K562 (cell line): ENCODE data around the gene UQCC2. TPM values are rescaled to one million over a fixed set of nuclear protein-coding genes. Genes with fewer than 3 reads are reported as not detected.

Experiments
- ATAC-seq: fragments of 200-7000 bp; cut with Tn5 transposase; 3 replicates; pipeline ENCODE4 v1.9.1; 2020; ENCODE audit warnings: moderate library complexity
- BruUV-seq: library from RNA; stranded (reverse); fragments of 400-500 nt; replicated peaks from 2 replicates; lab custom pipeline; 2021; lab: Mats Ljungman, UMichigan
- CTCF ChIA-PET: fragments of 300-600 bp; formaldehyde crosslinking; extraction: SDS; loops from one replicate; lab custom pipeline; 2021; ENCODE audit warnings: low intra/inter-chr PET ratio; lab: Yijun Ruan, JAX
- POLR2A ChIA-PET: fragments of 300-600, 350-650 bp; sonication (Branson Sonifier 250); formaldehyde crosslinking; extraction: SDS; loops from one replicate; lab custom pipeline; 2021; ENCODE audit warnings: antibody characterized with exemption, inconsistent platforms; lab: Yijun Ruan, JAX
- DNase-seq, 4 experiments: peaks; one replicate each; pipeline versions ENCODE4 v3.0.0 to v3.0.0-alpha.2; 2011 to 2018; ENCODE audit warnings: low spot score in 3 of 4, mixed read lengths in 3 of 4; ENCODE audit errors: extremely low read depth in 1 of 4
- FAIRE-seq: peaks from 2 replicates; lab custom pipeline; 2011; peaks lifted over from hg19 to GRCh38; lab: Jason Lieb, UNC
- H2AFZ ChIP-seq: 2 replicates; pipeline ENCODE4 v1.6.0; 2011; ENCODE audit warnings: low read depth, low read length, control low read depth, inconsistent platforms
- H3K27ac ChIP-seq: fragments of 200-600 bp; 3 replicates; pipeline ENCODE4 v1.8.0; 2011; ENCODE audit warnings: low read depth, mild to moderate bottlenecking, control low read depth, inconsistent platforms, low read length, moderate library complexity, mixed read lengths; ENCODE audit errors: extremely low read depth
- H3K27me3 ChIP-seq, 2 experiments: fragments of 300-600 bp in 1 of 2; 2 replicates in 1 of 2; 3 replicates in 1 of 2; pipeline versions ENCODE4 v1.6.0 to v1.8.0; 2011; ENCODE audit warnings: inconsistent platforms in 2 of 2, low read length in 2 of 2, mild to moderate bottlenecking in 1 of 2, mixed read lengths in 1 of 2, moderate library complexity in 1 of 2; ENCODE audit not compliant: control insufficient read depth in 2 of 2, insufficient read depth in 2 of 2
- H3K36me3 ChIP-seq: fragments of 300-600 bp; 3 replicates; pipeline ENCODE4 v1.8.0; 2011; ENCODE audit warnings: mild to moderate bottlenecking, low read length, inconsistent platforms; ENCODE audit not compliant: control insufficient read depth, insufficient read depth
- H3K4me1 ChIP-seq, 2 experiments: fragments of 200-600 bp in 1 of 2; replicated peaks in 1 of 2; 2 replicates in 1 of 2; 3 replicates in 1 of 2; pipeline versions ENCODE4 v1.5.1 to v1.8.0; 2011; ENCODE audit warnings: inconsistent platforms in 2 of 2, low read length in 2 of 2, mild to moderate bottlenecking in 1 of 2, mixed read lengths in 1 of 2, moderate library complexity in 1 of 2; ENCODE audit not compliant: control insufficient read depth in 2 of 2, insufficient read depth in 2 of 2
- H3K4me2 ChIP-seq: 2 replicates; pipeline ENCODE4 v1.6.1; 2011; ENCODE audit warnings: low read length, control low read depth, inconsistent platforms, mixed read lengths; ENCODE audit not compliant: insufficient read depth
- H3K4me3 ChIP-seq: fragments of 200-600 bp; sonication (generic), shearing (Covaris generic); 2 replicates; pipeline ENCODE4 v1.5.1; 2016; ENCODE audit warnings: control low read depth, inconsistent platforms
- H3K79me2 ChIP-seq: fragments of 200-600 bp; 3 replicates; pipeline ENCODE4 v1.8.0; 2011; ENCODE audit warnings: low read length, inconsistent platforms; ENCODE audit not compliant: control insufficient read depth, insufficient read depth
- H3K9ac ChIP-seq, 2 experiments: 2 replicates each; pipeline versions ENCODE4 v1.6.0 to v1.6.1; 2011; ENCODE audit warnings: low read depth in 2 of 2, low read length in 2 of 2, control low read depth in 1 of 2, inconsistent platforms in 1 of 2, mild to moderate bottlenecking in 1 of 2, mixed read lengths in 1 of 2; ENCODE audit not compliant: insufficient read depth in 1 of 2
- H3K9me1 ChIP-seq: one replicate; pipeline ENCODE4 v1.6.0; 2011; ENCODE audit warnings: inconsistent platforms, mild to moderate bottlenecking, low read length, moderate library complexity; ENCODE audit not compliant: control insufficient read depth, insufficient read depth
- H3K9me3 ChIP-seq: replicated peaks from 2 replicates; pipeline ENCODE4 v1.5.1; 2011; ENCODE audit warnings: low read depth, low read length, inconsistent platforms; ENCODE audit not compliant: control insufficient read depth, insufficient read depth
- H4K20me1 ChIP-seq: replicated peaks from 2 replicates; pipeline ENCODE4 v1.6.1; 2011; ENCODE audit warnings: low read length, inconsistent platforms, mixed read lengths; ENCODE audit not compliant: control insufficient read depth, insufficient read depth
- BMI1 ChIP-seq: fragments of 150-350 bp; IDR thresholded peaks from 2 replicates; pipeline ENCODE4 v1.6.1; 2014; ENCODE audit warnings: low read length
- CLOCK ChIP-seq: fragments of 250-450 bp; sonication (Bioruptor Pico); IDR thresholded peaks from 2 replicates; pipeline ENCODE4 v1.4.0; 2020; ENCODE audit warnings: mild to moderate bottlenecking, moderate library complexity, borderline replicate concordance
- CREB3 ChIP-seq: fragments of 450-650 bp; conservative IDR thresholded peaks from 2 replicates; pipeline ENCODE4 v1.6.1; 2016; ENCODE audit warnings: missing genetic modification characterization, low read depth, mild to moderate bottlenecking, missing compliant biosample characterization, moderate library complexity
- HMBOX1 ChIP-seq: sonication (generic); IDR thresholded peaks from 2 replicates; pipeline ENCODE4 v1.6.1; 2016
- MIER1 ChIP-seq: fragments of 450-650 bp; IDR thresholded peaks from 2 replicates; pipeline ENCODE4 v1.6.1; 2016; ENCODE audit warnings: antibody characterized with exemption, mild to moderate bottlenecking, low read depth
- PTBP1 ChIP-seq: fragments of 200-400 bp; formaldehyde crosslinking; IDR thresholded peaks from 2 replicates; pipeline ENCODE4 v1.6.1; 2017; ENCODE audit warnings: low read depth, low read length
- ZBTB40 ChIP-seq, 2 experiments: fragments of 450-650 bp in 1 of 2; sonication (generic) in 1 of 2; formaldehyde crosslinking in 1 of 2; IDR thresholded peaks; 2 replicates each; pipeline versions ENCODE4 v1.7.1 to v1.9.0; 2016 to 2022; ENCODE audit warnings: inconsistent platforms in 1 of 2, mild to moderate bottlenecking in 1 of 2, missing genetic modification reagents in 1 of 2
- WGBS: fragments of 100-300 bp; shearing (Covaris generic); methylation state at CpG from one replicate; pipeline ENCODE4 v1.1.6; 2016; ENCODE audit warnings: low coverage, mixed read lengths; ENCODE audit not compliant: insufficient coverage; ENCODE audit errors: missing lambda C conversion rate; 5-methylcytosine and 5-hydroxymethylcytosine counted together
- in situ Hi-C: fragments of 300-500 bp; cut with MboI; formaldehyde crosslinking; loops from 4 replicates; pipeline ENCODE4 v1.15.0; 2018; ENCODE audit warnings: inconsistent platforms, mixed read lengths
- intact Hi-C: fragments of 100-400 bp; cut with micrococcal nuclease; formaldehyde crosslinking; loops from 2 replicates; pipeline ENCODE4 v1.14.2; 2022
- polyA plus RNA-seq, 8 experiments: library from polyadenylated mRNA; depleted of rRNA in 4 of 8; stranded (reverse) in 5 of 8; unstranded in 3 of 8; fragments of >200 nt; fragmentation: Nextera tagmentation in 2 of 8; fragmentation: Illumina TruSeq in 1 of 8; extraction: Ambion mirVana in 2 of 8; extraction: Trizol in 1 of 8; gene quantifications; 2 replicates each; pipeline versions ENCODE4 v1.2.1 to v1.2.3, GENCODE V29; 2011 to 2014; ENCODE audit warnings: inconsistent platforms in 1 of 8, missing spikeins in 1 of 8
- total RNA-seq, 7 experiments: library from RNA; depleted of rRNA in 6 of 7; stranded (reverse); fragments of >200 nt in 6 of 7; fragmentation: Illumina TruSeq in 2 of 7; extraction: Trizol in 2 of 7; gene quantifications; 2 replicates each; pipeline versions ENCODE4 v1.2.1 to v1.2.3, GENCODE V29; 2011 to 2021; ENCODE audit warnings: low replicate concordance in 1 of 7

The UQCC2 gene
- total and polyA plus RNA-seq, 9 of the 15 experiments (the other 6 are each of a cell fraction or from before 2014, with no cell fraction given), result 58.5 to 927 (median 158) TPM

GRCh38 chr6:33735216-33735615 lies 23.7 kb upstream of the UQCC2 start:
- Histone ChIP-seq H3K4me3 (no peak overlapping the region), H3K36me3 (no peaks in the 10 kb centered on the region), H3K4me2 (no peak overlapping the region), H3K79me2 (no peaks in the 10 kb centered on the region), H3K27ac (no peak overlapping the region), H3K9me3 (no peaks in the 10 kb centered on the region), H3K9ac (peak overlapping the region in 1 of 2 experiments; percentile 47; a peak in 2 of 4 replicates), H2AFZ (no peak overlapping the region), H3K4me1 (peaks cover 12% of the 10 kb centered on the region in 2 experiments; a peak in 4 of 5 replicates), H3K27me3 (peaks cover 24 to 64% of the 10 kb centered on the region in 2 experiments), H4K20me1 (peaks cover 8% of the 10 kb centered on the region), H3K9me1 (no peaks in the 10 kb centered on the region)
- CTCF ChIA-PET, result no interaction called here
- 24% methylated on average over 18 of the region's 18 CpGs for WGBS
- ATAC-seq, result no peak
- no peak for DNase-seq
- no peak for FAIRE-seq
- in situ Hi-C loops (no loop called here), intact Hi-C loops (no loop called here)
- BruUV-seq, result no TSS peak
- POLR2A ChIA-PET, result interaction anchor here (0.6 to 1.4 kb wide), 3 partner anchors 13 to 350 kb away, joined by 3 to 5 read pairs (median 3); no protein-coding TSS in a partner anchor
- no peak for TF ChIP-seq CREB3 (tag)
- TF ChIP-seq CLOCK, result no peak
- no peak for TF ChIP-seq MIER1
- TF ChIP-seq PTBP1, result no peak
- no peak for TF ChIP-seq ZBTB40 (IDR thresholded peaks at IDR 0.05)
- TF ChIP-seq ZBTB40 (CRISPR knock-in tag; IDR thresholded peaks at IDR 0.05), result no peak
- no peak for TF ChIP-seq HMBOX1
- no peak for TF ChIP-seq BMI1
